ENCODE data around the gene GRK2. TPM values are rescaled to one million over a fixed set of nuclear protein-coding genes. Genes with fewer than 3 reads are reported as not detected.

GRK2 gene
- total and polyA plus RNA-seq, 9 of the 15 experiments (the other 6 are each of a cell fraction or from before 2014, with no cell fraction given) = 0.24 to 95.8 (median 56.5) TPM

DNA sequence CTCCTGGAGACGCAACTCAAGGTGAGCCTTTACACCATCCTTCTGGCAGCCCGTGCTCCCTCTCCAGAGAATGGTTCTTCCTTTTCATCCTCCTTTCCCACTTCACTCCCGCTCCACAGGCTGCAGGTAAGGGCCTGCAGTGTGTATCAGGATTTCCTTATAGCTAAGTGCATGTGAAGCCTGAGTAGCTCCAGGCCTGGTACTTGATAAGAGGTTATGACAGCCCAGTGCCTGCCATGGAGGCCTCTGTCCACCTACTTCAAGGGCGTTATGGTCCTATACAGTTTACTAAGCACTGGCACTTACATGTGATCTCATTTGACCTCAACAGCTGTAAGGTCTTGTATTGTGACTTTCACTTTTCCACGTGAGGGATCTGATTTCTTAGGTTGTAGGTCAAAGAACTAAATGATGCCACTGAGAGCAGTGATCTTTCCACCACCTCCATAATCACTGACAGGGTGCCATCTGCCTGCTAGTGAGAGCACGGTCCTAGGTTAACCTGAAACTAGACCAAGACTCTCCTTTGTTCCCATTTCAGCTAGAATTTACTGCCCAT lies 55.1 kb downstream of the GRK2 start (continued):
- TF ChIP-seq, protein P1, sequence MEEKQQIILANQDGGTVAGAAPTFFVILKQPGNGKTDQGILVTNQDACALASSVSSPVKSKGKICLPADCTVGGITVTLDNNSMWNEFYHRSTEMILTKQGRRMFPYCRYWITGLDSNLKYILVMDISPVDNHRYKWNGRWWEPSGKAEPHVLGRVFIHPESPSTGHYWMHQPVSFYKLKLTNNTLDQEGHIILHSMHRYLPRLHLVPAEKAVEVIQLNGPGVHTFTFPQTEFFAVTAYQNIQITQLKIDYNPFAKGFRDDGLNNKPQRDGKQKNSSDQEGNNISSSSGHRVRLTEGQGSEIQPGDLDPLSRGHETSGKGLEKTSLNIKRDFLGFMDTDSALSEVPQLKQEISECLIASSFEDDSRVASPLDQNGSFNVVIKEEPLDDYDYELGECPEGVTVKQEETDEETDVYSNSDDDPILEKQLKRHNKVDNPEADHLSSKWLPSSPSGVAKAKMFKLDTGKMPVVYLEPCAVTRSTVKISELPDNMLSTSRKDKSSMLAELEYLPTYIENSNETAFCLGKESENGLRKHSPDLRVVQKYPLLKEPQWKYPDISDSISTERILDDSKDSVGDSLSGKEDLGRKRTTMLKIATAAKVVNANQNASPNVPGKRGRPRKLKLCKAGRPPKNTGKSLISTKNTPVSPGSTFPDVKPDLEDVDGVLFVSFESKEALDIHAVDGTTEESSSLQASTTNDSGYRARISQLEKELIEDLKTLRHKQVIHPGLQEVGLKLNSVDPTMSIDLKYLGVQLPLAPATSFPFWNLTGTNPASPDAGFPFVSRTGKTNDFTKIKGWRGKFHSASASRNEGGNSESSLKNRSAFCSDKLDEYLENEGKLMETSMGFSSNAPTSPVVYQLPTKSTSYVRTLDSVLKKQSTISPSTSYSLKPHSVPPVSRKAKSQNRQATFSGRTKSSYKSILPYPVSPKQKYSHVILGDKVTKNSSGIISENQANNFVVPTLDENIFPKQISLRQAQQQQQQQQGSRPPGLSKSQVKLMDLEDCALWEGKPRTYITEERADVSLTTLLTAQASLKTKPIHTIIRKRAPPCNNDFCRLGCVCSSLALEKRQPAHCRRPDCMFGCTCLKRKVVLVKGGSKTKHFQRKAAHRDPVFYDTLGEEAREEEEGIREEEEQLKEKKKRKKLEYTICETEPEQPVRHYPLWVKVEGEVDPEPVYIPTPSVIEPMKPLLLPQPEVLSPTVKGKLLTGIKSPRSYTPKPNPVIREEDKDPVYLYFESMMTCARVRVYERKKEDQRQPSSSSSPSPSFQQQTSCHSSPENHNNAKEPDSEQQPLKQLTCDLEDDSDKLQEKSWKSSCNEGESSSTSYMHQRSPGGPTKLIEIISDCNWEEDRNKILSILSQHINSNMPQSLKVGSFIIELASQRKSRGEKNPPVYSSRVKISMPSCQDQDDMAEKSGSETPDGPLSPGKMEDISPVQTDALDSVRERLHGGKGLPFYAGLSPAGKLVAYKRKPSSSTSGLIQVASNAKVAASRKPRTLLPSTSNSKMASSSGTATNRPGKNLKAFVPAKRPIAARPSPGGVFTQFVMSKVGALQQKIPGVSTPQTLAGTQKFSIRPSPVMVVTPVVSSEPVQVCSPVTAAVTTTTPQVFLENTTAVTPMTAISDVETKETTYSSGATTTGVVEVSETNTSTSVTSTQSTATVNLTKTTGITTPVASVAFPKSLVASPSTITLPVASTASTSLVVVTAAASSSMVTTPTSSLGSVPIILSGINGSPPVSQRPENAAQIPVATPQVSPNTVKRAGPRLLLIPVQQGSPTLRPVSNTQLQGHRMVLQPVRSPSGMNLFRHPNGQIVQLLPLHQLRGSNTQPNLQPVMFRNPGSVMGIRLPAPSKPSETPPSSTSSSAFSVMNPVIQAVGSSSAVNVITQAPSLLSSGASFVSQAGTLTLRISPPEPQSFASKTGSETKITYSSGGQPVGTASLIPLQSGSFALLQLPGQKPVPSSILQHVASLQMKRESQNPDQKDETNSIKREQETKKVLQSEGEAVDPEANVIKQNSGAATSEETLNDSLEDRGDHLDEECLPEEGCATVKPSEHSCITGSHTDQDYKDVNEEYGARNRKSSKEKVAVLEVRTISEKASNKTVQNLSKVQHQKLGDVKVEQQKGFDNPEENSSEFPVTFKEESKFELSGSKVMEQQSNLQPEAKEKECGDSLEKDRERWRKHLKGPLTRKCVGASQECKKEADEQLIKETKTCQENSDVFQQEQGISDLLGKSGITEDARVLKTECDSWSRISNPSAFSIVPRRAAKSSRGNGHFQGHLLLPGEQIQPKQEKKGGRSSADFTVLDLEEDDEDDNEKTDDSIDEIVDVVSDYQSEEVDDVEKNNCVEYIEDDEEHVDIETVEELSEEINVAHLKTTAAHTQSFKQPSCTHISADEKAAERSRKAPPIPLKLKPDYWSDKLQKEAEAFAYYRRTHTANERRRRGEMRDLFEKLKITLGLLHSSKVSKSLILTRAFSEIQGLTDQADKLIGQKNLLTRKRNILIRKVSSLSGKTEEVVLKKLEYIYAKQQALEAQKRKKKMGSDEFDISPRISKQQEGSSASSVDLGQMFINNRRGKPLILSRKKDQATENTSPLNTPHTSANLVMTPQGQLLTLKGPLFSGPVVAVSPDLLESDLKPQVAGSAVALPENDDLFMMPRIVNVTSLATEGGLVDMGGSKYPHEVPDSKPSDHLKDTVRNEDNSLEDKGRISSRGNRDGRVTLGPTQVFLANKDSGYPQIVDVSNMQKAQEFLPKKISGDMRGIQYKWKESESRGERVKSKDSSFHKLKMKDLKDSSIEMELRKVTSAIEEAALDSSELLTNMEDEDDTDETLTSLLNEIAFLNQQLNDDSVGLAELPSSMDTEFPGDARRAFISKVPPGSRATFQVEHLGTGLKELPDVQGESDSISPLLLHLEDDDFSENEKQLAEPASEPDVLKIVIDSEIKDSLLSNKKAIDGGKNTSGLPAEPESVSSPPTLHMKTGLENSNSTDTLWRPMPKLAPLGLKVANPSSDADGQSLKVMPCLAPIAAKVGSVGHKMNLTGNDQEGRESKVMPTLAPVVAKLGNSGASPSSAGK (IDR thresholded peaks at IDR 0.05) = no peak
- TF ChIP-seq, protein P2, sequence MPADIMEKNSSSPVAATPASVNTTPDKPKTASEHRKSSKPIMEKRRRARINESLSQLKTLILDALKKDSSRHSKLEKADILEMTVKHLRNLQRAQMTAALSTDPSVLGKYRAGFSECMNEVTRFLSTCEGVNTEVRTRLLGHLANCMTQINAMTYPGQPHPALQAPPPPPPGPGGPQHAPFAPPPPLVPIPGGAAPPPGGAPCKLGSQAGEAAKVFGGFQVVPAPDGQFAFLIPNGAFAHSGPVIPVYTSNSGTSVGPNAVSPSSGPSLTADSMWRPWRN (IDR thresholded peaks at IDR 0.05; ENCODE audit: low read depth) = no peak
- TF ChIP-seq MTF1 (CRISPR knock-in tag; IDR thresholded peaks at IDR 0.05; ENCODE audit: borderline replicate concordance) (no peak), KDM1A (IDR thresholded peaks at IDR 0.05) (peak in 1 of 2 experiments; percentile 57; a peak in 2 of 4 replicates), POLR2A (conservative IDR thresholded peaks at IDR 0.05) (no peak), NCOA6 (IDR thresholded peaks at IDR 0.05) (no peak), HLTF (IDR thresholded peaks at IDR 0.05) (no peak)

Data from K562 (cell line).